ENCODE measurements around the gene SLC7A1.

Gene SLC7A1

DNA sequence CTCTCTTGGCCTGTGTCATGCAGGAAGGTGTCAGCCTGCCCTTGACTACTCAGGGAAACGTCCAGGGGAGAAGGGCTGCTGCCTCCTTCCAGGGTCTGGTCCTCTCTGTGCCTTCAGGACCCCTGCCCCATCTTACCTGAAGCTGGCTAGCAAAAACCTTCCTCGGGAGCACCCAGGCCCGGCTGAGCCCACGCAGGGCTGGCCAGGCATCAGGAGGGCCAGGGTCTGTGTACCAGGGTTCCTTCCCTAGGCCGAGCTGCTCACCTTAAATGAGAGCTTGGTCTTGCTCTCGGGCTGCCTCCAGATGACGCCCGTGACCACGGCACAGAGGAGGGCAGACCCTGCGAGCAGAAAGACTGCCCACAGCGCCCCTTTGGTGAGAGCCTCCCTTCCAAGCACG, 78.6 kb downstream of the SLC7A1 start:
- no peak overlapping the region for H3K4me3 ChIP-seq (ENCODE audit: low read depth, low read length)
- TF ChIP-seq, protein P1, sequence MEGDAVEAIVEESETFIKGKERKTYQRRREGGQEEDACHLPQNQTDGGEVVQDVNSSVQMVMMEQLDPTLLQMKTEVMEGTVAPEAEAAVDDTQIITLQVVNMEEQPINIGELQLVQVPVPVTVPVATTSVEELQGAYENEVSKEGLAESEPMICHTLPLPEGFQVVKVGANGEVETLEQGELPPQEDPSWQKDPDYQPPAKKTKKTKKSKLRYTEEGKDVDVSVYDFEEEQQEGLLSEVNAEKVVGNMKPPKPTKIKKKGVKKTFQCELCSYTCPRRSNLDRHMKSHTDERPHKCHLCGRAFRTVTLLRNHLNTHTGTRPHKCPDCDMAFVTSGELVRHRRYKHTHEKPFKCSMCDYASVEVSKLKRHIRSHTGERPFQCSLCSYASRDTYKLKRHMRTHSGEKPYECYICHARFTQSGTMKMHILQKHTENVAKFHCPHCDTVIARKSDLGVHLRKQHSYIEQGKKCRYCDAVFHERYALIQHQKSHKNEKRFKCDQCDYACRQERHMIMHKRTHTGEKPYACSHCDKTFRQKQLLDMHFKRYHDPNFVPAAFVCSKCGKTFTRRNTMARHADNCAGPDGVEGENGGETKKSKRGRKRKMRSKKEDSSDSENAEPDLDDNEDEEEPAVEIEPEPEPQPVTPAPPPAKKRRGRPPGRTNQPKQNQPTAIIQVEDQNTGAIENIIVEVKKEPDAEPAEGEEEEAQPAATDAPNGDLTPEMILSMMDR (IDR thresholded peaks at IDR 0.05; ENCODE audit: low read depth, low read length) = no peak

DNA sequence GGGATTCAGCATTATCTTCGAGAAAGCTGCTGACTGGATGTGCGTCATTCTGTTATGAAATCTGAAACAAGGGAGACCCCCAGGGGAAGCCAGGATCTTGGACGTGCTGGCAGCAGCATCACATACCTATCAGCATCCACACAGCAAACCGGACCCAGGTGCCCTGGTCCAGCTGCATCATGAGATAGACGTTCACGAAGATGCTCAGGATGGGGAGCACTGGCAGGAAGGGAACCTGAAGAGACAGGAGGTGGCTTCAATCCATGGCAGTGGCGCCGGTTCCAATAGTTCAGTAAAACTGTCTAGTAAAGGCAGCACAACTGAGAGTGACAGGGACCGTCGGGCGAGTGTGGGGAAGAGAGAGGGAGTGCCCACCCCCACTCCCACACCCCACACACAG, 79.5 kb downstream of the SLC7A1 start:
- TF ChIP-seq, protein P1 (IDR thresholded peaks at IDR 0.05; ENCODE audit: low read depth, low read length) = no peak
- H3K4me3 ChIP-seq (ENCODE audit: low read depth, low read length) = no peak overlapping the region

DNA sequence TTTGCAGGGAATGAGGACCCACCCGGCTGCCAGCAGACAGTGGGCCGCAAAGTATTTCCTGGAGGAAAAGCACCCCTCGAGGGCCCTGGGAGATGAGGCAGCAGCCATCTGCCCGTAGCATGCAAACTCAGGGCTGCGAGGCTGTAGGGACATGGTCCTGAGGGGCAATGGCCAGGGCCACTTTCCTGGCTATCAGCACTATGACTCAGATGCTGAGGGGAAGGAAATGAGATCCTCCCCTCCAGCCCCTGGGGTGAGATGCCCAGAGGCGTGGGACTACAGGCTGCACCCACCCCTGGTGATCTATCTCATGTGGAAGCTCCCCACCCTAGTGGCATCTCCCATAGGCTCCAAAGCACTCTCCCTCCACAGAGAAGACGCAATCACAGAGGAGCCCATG, 80.1 kb downstream of the SLC7A1 start:
- TF ChIP-seq, protein P1 (IDR thresholded peaks at IDR 0.05; ENCODE audit: low read depth, low read length) = no peak
- no peak overlapping the region for H3K4me3 ChIP-seq (ENCODE audit: low read depth, low read length)

DNA sequence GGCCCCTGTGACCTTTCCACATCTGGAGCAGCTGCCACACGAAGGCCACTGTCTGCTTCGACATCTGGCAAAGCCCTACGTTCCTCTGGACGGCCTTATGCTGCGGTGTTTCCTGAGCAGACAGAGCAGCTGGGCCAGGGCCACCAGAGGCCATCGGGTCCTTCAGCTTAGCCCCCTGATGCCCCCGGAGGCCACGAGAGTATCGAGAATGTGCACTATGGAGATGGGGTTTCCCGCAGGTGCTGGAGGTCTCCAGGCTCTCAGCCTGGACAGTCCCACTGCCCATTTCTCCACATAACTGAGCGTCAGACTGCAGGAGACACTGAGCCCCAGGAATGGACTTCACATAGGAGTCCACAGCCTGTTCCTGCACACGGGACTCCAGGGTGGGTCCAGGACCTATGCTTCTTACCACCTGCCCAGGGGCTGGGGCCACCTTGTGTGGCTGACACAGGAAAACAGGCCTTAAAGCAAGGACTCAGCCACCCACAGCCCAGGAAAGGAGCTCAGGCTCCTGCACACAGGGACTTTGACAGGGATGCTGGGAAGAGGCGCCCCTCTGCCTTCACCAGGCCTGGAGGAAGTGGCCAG, 80.7 kb downstream of the SLC7A1 start:
- TF ChIP-seq, protein P1 (IDR thresholded peaks at IDR 0.05; ENCODE audit: low read depth, low read length) = no peak
- no peak overlapping the region for H3K4me3 ChIP-seq (ENCODE audit: low read depth, low read length)

DNA sequence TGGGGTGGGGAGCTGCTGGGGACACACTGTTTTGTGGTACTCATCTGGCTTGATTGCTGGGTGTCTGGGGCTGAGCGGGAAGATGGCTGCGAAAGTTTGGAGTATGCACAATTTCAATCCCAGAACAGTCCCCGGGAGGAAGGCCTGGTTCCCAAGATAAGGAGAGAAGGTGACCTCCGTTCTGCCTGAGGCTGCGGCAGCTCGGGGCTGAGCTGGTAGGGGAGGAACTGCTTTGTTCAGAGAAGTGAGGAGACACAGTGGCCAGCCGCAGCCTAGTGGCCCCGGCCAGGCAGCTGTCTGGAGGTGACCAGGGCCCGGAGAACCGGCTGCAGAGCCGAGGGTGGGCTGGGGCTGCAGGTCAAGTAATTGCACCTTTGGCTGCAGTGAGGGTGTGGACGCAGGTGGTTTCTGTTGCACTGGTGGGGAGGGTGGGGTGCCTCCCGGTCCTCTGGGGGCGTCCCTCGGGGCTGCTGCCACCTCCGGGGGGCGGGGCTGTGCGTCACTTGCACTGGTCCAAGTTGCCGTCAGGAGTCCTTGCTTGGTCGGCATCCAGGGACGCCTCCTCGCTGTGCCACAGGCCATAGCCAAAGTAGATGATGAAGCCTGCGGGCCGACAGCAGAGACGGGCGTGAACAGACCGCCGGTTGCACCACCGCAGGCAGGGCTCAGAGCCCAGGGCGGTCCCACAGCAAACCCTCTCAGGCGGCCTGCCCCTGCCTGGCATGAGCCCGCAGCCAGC, 81.3 kb downstream of the SLC7A1 start:
- TF ChIP-seq, protein P1 (IDR thresholded peaks at IDR 0.05; ENCODE audit: low read depth, low read length) = no peak
- no peak overlapping the region for H3K4me3 ChIP-seq (ENCODE audit: low read depth, low read length)

DNA sequence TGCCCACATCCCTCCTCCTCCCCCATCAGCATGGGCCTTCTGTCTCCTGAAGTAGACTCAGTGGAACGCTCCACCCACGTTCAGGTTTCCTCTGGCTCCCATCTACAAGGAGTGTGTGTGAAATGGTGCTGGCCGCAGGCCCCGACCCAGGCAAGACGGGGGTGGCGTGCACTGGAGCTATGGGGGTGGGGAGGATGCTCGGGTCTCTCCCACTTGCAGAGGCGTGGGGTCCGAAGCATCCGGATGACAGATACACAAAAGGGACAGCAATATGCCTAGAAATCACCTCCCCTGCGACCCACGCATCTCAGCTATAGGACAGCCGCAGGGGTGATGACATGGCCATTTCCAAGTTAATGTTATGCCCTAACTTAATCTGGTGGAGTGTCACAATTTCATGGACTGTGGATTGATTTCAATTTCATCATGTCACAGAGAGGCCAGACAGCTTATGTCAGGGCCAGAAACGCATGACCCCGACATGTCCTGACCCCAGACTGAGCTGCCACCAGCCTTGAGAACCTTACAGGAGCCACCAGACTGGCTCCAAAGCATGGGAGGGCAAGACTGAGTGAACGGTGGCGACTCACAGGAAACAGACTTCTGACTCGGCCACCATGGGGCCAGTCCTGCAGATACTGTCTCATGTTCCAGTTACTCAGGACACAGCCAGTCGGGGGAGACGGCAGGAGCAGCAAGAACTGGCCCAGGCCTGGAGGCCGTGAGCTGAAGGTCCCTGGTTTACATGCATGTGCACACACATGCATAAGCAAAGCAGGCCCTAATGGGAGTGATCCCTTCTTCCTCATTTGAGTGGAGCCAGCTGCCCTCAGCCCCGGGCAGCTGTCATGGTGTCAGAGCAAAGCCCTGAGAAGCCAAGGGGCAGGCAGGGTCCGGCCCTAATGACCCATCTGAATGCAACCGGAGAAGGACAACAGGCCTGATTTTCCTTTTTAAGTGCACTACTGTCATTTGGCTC, 82.2 kb downstream of the SLC7A1 start:
- no peak overlapping the region for H3K4me3 ChIP-seq (ENCODE audit: low read depth, low read length)
- TF ChIP-seq, protein P1 (IDR thresholded peaks at IDR 0.05; ENCODE audit: low read depth, low read length) = no peak

Measured in WI38 (cell line).